Effector memory CD8-positive, alpha-beta T cell (primary cell): ENCODE data around the gene ZNF483.
A peak's percentile ranks its signal among the peaks of the same experiment; 100 is the strongest.
"Not testable (repeated sequence)": the region's sequence is repeated elsewhere in the genome, so short reads cannot be mapped to it uniquely, and the experiment has no call there.

Source experiments
- ATAC-seq: fragments of 150-1000 bp; cut with Tn5 transposase; replicated peaks from 2 replicates; pipeline ENCODE4 v1.10.0; 2021; ENCODE audit warnings: mild to moderate bottlenecking, moderate library complexity
- DNase-seq, 3 experiments: peaks; one replicate each; pipeline ENCODE4 v3.0.0; 2021
- H3K27ac Mint-ChIP-seq, 2 donors: one replicate each; pipeline ENCODE4 v1.8.0; 2022; ENCODE audit warnings: mild to moderate bottlenecking in 2 of 2, mixed read lengths in 2 of 2, moderate library complexity in 2 of 2
- H3K27me3 Mint-ChIP-seq, 2 donors: one replicate each; pipeline ENCODE4 v1.8.0; 2022; ENCODE audit warnings: mixed read lengths in 2 of 2
- H3K36me3 Mint-ChIP-seq: one replicate; pipeline ENCODE4 v1.8.0; 2022; ENCODE audit warnings: mild to moderate bottlenecking, moderate library complexity, mixed read lengths; ENCODE audit not compliant: insufficient read depth
- H3K4me1 Mint-ChIP-seq, 2 donors: one replicate each; pipeline ENCODE4 v1.8.0; 2022; ENCODE audit warnings: low read depth in 2 of 2, mixed read lengths in 2 of 2
- H3K4me3 Mint-ChIP-seq, 2 donors: one replicate each; pipeline ENCODE4 v1.8.0; 2022; ENCODE audit warnings: mild to moderate bottlenecking in 2 of 2, mixed read lengths in 2 of 2, moderate library complexity in 2 of 2
- H3K9me3 Mint-ChIP-seq, 2 donors: one replicate each; pipeline ENCODE4 v1.8.0; 2022; ENCODE audit warnings: mixed read lengths in 2 of 2

ZNF483 gene

GRCh38 chr9:111566234-111566633 lies 41.3 kb downstream of the ZNF483 start:
- Mint-ChIP-seq H3K4me3 (no peak overlapping the region), H3K9me3 (peaks cover 6 to 26% of the 10 kb centered on the region in 2 donors), H3K36me3 (peaks cover under 1% of the 10 kb centered on the region), H3K4me1 (no peaks in the 10 kb centered on the region), H3K27ac (no peak overlapping the region), H3K27me3 (peaks cover 11 to 16% of the 10 kb centered on the region in 2 donors)
- ATAC-seq: no peak
- DNase-seq: no peak

- not testable (repeated sequence) for H3K4me3 Mint-ChIP-seq
Measured at GRCh38 chr9:111568127-111568526, 43.1 kb downstream of the ZNF483 start.

GRCh38 chr9:111572950-111573604 lies 48.1 kb downstream of the ZNF483 start:
- no peaks in the 10 kb centered on the region for H3K36me3 Mint-ChIP-seq
- H3K27ac Mint-ChIP-seq: no peak overlapping the region
- H3K27me3 Mint-ChIP-seq: peaks cover 22 to 30% of the 10 kb centered on the region in 2 donors
- H3K4me1 Mint-ChIP-seq: no peaks in the 10 kb centered on the region
- no peak overlapping the region for H3K4me3 Mint-ChIP-seq
- ATAC-seq (no peak), DNase-seq (no peak)
- peaks cover 6 to 18% of the 10 kb centered on the region in 2 donors for H3K9me3 Mint-ChIP-seq

More at GRCh38 chr9:111568127-111568526, 43.1 kb downstream of the ZNF483 start:
- peaks cover 6 to 26% of the 10 kb centered on the region in 2 donors for H3K9me3 Mint-ChIP-seq
- not testable (repeated sequence) for ATAC-seq, H3K36me3 Mint-ChIP-seq, H3K27ac Mint-ChIP-seq, DNase-seq, H3K4me1 Mint-ChIP-seq
- H3K27me3 Mint-ChIP-seq: peaks cover 15 to 22% of the 10 kb centered on the region in 2 donors

- DNase-seq (no peak), ATAC-seq (no peak)
- Mint-ChIP-seq H3K36me3 (no peaks in the 10 kb centered on the region), H3K9me3 (no peaks in the 10 kb centered on the region), H3K4me1 (no peaks in the 10 kb centered on the region), H3K4me3 (no peak overlapping the region), H3K27me3 (peaks cover 0 to 7% of the 10 kb centered on the region in 2 donors), H3K27ac (no peak overlapping the region)
Measured at GRCh38 chr9:111582888-111583287, 57.9 kb downstream of the ZNF483 start.

GRCh38 chr9:111586378-111586777 lies 61.4 kb downstream of the ZNF483 start:
- no peaks in the 10 kb centered on the region for H3K27me3 Mint-ChIP-seq
- no peak for ATAC-seq
- H3K9me3 Mint-ChIP-seq: no peaks in the 10 kb centered on the region
- no peak overlapping the region for H3K4me3 Mint-ChIP-seq
- H3K36me3 Mint-ChIP-seq: no peaks in the 10 kb centered on the region
- no peak overlapping the region for H3K27ac Mint-ChIP-seq
- DNase-seq: no peak
- no peaks in the 10 kb centered on the region for H3K4me1 Mint-ChIP-seq

GRCh38 chr9:111588846-111589245 lies 63.9 kb downstream of the ZNF483 start:
- DNase-seq: no peak
- H3K4me3 Mint-ChIP-seq: no peak overlapping the region

GRCh38 chr9:111597852-111598732 lies 73.1 kb downstream of the ZNF483 start:
- H3K4me1 Mint-ChIP-seq: peaks cover 14 to 20% of the 10 kb centered on the region in 2 donors
- H3K9me3 Mint-ChIP-seq: no peaks in the 10 kb centered on the region
- peak; percentile 27 to 48 (median 35) for DNase-seq
- H3K27ac Mint-ChIP-seq: peak overlapping the region in 1 of 2 donors; percentile 69
- peaks cover 2% of the 10 kb centered on the region for H3K36me3 Mint-ChIP-seq
- peak overlapping the region; percentile 85 to 90 for H3K4me3 Mint-ChIP-seq
- peak; percentile 71 for ATAC-seq
- H3K27me3 Mint-ChIP-seq: peaks cover 45 to 55% of the 10 kb centered on the region in 2 donors

More at GRCh38 chr9:111588846-111589245, 63.9 kb downstream of the ZNF483 start:
- Mint-ChIP-seq H3K27me3 (no peaks in the 10 kb centered on the region), H3K4me1 (no peaks in the 10 kb centered on the region), H3K9me3 (no peaks in the 10 kb centered on the region), H3K27ac (no peak overlapping the region), H3K36me3 (no peaks in the 10 kb centered on the region)
- no peak for ATAC-seq

- Mint-ChIP-seq H3K4me3 (peak overlapping the region; percentile 85 to 90), H3K36me3 (peaks cover 2% of the 10 kb centered on the region), H3K9me3 (no peaks in the 10 kb centered on the region), H3K27me3 (peaks cover 45 to 61% of the 10 kb centered on the region in 2 donors), H3K27ac (no peak overlapping the region), H3K4me1 (peaks cover 14 to 20% of the 10 kb centered on the region in 2 donors)
- peak; percentile 28 for ATAC-seq
- DNase-seq: no peak
Measured at GRCh38 chr9:111598733-111599091, 73.7 kb downstream of the ZNF483 start.

- Mint-ChIP-seq H3K27ac (peak within 1 kb of the TSS in 1 of 2 donors; percentile 26), H3K9me3 (no peaks in the 10 kb centered on the region), H3K4me1 (peaks cover 14 to 20% of the 10 kb centered on the region in 2 donors), H3K36me3 (peaks cover 2% of the 10 kb centered on the region), H3K27me3 (peaks cover 45 to 67% of the 10 kb centered on the region in 2 donors), H3K4me3 (peak within 1 kb of the TSS; percentile 85 to 90)
- DNase-seq: no peak
- no peak for ATAC-seq
Measured at GRCh38 chr9:111599092-111599954, 74.3 kb downstream of the ZNF483 start, which contains the start of gene PTGR1. Gene PTGR1, minus strand, starts transcription at chr9:111599647. Its CDS starts 2,225 bp downstream, at chr9:111597422.

GRCh38 chr9:111599955-111600343 lies 75.0 kb downstream of the ZNF483 start:
- H3K4me3 Mint-ChIP-seq: peak overlapping the region in 1 of 2 donors; percentile 90
- H3K36me3 Mint-ChIP-seq: peaks cover 2% of the 10 kb centered on the region
- no peaks in the 10 kb centered on the region for H3K9me3 Mint-ChIP-seq
- DNase-seq (no peak), ATAC-seq (no peak)
- peaks cover 14 to 20% of the 10 kb centered on the region in 2 donors for H3K4me1 Mint-ChIP-seq
- no peak overlapping the region for H3K27ac Mint-ChIP-seq
- peaks cover 45 to 70% of the 10 kb centered on the region in 2 donors for H3K27me3 Mint-ChIP-seq

GRCh38 chr9:111601237-111602018 lies 76.4 kb downstream of the ZNF483 start:
- Mint-ChIP-seq H3K9me3 (no peaks in the 10 kb centered on the region), H3K36me3 (peaks cover 2% of the 10 kb centered on the region), H3K27me3 (peaks cover 45 to 70% of the 10 kb centered on the region in 2 donors), H3K27ac (peak overlapping the region in 1 of 2 donors; percentile 44), H3K4me1 (peaks cover 14 to 20% of the 10 kb centered on the region in 2 donors), H3K4me3 (no peak overlapping the region)
- no peak for DNase-seq
- no peak for ATAC-seq

GRCh38 chr9:111603041-111603440 lies 78.1 kb downstream of the ZNF483 start:
- H3K4me1 Mint-ChIP-seq: peaks cover 10 to 14% of the 10 kb centered on the region in 2 donors
- peaks cover 2% of the 10 kb centered on the region for H3K36me3 Mint-ChIP-seq
- H3K4me3 Mint-ChIP-seq: no peak overlapping the region
- DNase-seq: no peak
- no peak overlapping the region for H3K27ac Mint-ChIP-seq
- H3K9me3 Mint-ChIP-seq: no peaks in the 10 kb centered on the region
- peaks cover 38 to 66% of the 10 kb centered on the region in 2 donors for H3K27me3 Mint-ChIP-seq
- no peak for ATAC-seq
